K562 (cell line): ENCODE data around the gene CYTH4. TPM values are rescaled to one million over a fixed set of nuclear protein-coding genes. Genes with fewer than 3 reads are reported as not detected.

Experiments
- ATAC-seq: fragments of 200-7000 bp; cut with Tn5 transposase; 3 replicates; pipeline ENCODE4 v1.9.1; 2020; ENCODE audit warnings: moderate library complexity
- BruUV-seq: library from RNA; stranded (reverse); fragments of 400-500 nt; replicated peaks from 2 replicates; lab custom pipeline; 2021; lab: Mats Ljungman, UMichigan
- CTCF ChIA-PET: fragments of 300-600 bp; formaldehyde crosslinking; extraction: SDS; loops from one replicate; lab custom pipeline; 2021; ENCODE audit warnings: low intra/inter-chr PET ratio; lab: Yijun Ruan, JAX
- POLR2A ChIA-PET: fragments of 300-600, 350-650 bp; sonication (Branson Sonifier 250); formaldehyde crosslinking; extraction: SDS; loops from one replicate; lab custom pipeline; 2021; ENCODE audit warnings: antibody characterized with exemption, inconsistent platforms; lab: Yijun Ruan, JAX
- DNase-seq, 4 experiments: peaks; one replicate each; pipeline versions ENCODE4 v3.0.0 to v3.0.0-alpha.2; 2011 to 2018; ENCODE audit warnings: low spot score in 3 of 4, mixed read lengths in 3 of 4; ENCODE audit errors: extremely low read depth in 1 of 4
- FAIRE-seq: peaks from 2 replicates; lab custom pipeline; 2011; peaks lifted over from hg19 to GRCh38; lab: Jason Lieb, UNC
- H2AFZ ChIP-seq: 2 replicates; pipeline ENCODE4 v1.6.0; 2011; ENCODE audit warnings: low read depth, low read length, control low read depth, inconsistent platforms
- H3K27ac ChIP-seq: fragments of 200-600 bp; 3 replicates; pipeline ENCODE4 v1.8.0; 2011; ENCODE audit warnings: low read depth, mild to moderate bottlenecking, control low read depth, inconsistent platforms, low read length, moderate library complexity, mixed read lengths; ENCODE audit errors: extremely low read depth
- H3K27me3 ChIP-seq, 2 experiments: fragments of 300-600 bp in 1 of 2; 2 replicates in 1 of 2; 3 replicates in 1 of 2; pipeline versions ENCODE4 v1.6.0 to v1.8.0; 2011; ENCODE audit warnings: inconsistent platforms in 2 of 2, low read length in 2 of 2, mild to moderate bottlenecking in 1 of 2, mixed read lengths in 1 of 2, moderate library complexity in 1 of 2; ENCODE audit not compliant: control insufficient read depth in 2 of 2, insufficient read depth in 2 of 2
- H3K36me3 ChIP-seq: fragments of 300-600 bp; 3 replicates; pipeline ENCODE4 v1.8.0; 2011; ENCODE audit warnings: mild to moderate bottlenecking, low read length, inconsistent platforms; ENCODE audit not compliant: control insufficient read depth, insufficient read depth
- H3K4me1 ChIP-seq, 2 experiments: fragments of 200-600 bp in 1 of 2; replicated peaks in 1 of 2; 2 replicates in 1 of 2; 3 replicates in 1 of 2; pipeline versions ENCODE4 v1.5.1 to v1.8.0; 2011; ENCODE audit warnings: inconsistent platforms in 2 of 2, low read length in 2 of 2, mild to moderate bottlenecking in 1 of 2, mixed read lengths in 1 of 2, moderate library complexity in 1 of 2; ENCODE audit not compliant: control insufficient read depth in 2 of 2, insufficient read depth in 2 of 2
- H3K4me2 ChIP-seq: 2 replicates; pipeline ENCODE4 v1.6.1; 2011; ENCODE audit warnings: low read length, control low read depth, inconsistent platforms, mixed read lengths; ENCODE audit not compliant: insufficient read depth
- H3K4me3 ChIP-seq: fragments of 200-600 bp; sonication (generic), shearing (Covaris generic); 2 replicates; pipeline ENCODE4 v1.5.1; 2016; ENCODE audit warnings: control low read depth, inconsistent platforms
- H3K79me2 ChIP-seq: fragments of 200-600 bp; 3 replicates; pipeline ENCODE4 v1.8.0; 2011; ENCODE audit warnings: low read length, inconsistent platforms; ENCODE audit not compliant: control insufficient read depth, insufficient read depth
- H3K9ac ChIP-seq, 2 experiments: 2 replicates each; pipeline versions ENCODE4 v1.6.0 to v1.6.1; 2011; ENCODE audit warnings: low read depth in 2 of 2, low read length in 2 of 2, control low read depth in 1 of 2, inconsistent platforms in 1 of 2, mild to moderate bottlenecking in 1 of 2, mixed read lengths in 1 of 2; ENCODE audit not compliant: insufficient read depth in 1 of 2
- H3K9me1 ChIP-seq: one replicate; pipeline ENCODE4 v1.6.0; 2011; ENCODE audit warnings: inconsistent platforms, mild to moderate bottlenecking, low read length, moderate library complexity; ENCODE audit not compliant: control insufficient read depth, insufficient read depth
- H3K9me3 ChIP-seq: replicated peaks from 2 replicates; pipeline ENCODE4 v1.5.1; 2011; ENCODE audit warnings: low read depth, low read length, inconsistent platforms; ENCODE audit not compliant: control insufficient read depth, insufficient read depth
- H4K20me1 ChIP-seq: replicated peaks from 2 replicates; pipeline ENCODE4 v1.6.1; 2011; ENCODE audit warnings: low read length, inconsistent platforms, mixed read lengths; ENCODE audit not compliant: control insufficient read depth, insufficient read depth
- EHMT2 ChIP-seq: fragments of 450-650 bp; IDR thresholded peaks from 2 replicates; pipeline ENCODE4 v1.6.1; 2018; ENCODE audit warnings: antibody characterized with exemption
- ESRRB ChIP-seq: fragments of 250-450 bp; sonication (Bioruptor Pico); IDR thresholded peaks from 2 replicates; pipeline ENCODE4 v1.5.0; 2020; ENCODE audit warnings: mild to moderate bottlenecking, moderate library complexity, borderline replicate concordance
- KDM4B ChIP-seq, 2 experiments: fragments of 450-650 bp in 1 of 2; sonication (generic) in 1 of 2; IDR thresholded peaks; 2 replicates each; pipeline ENCODE4 v1.6.1; 2016 to 2017; ENCODE audit warnings: borderline replicate concordance in 2 of 2, antibody characterized with exemption in 1 of 2, low read depth in 1 of 2, mild to moderate bottlenecking in 1 of 2
- SMARCA5 ChIP-seq: fragments of 450-650 bp; IDR thresholded peaks from 2 replicates; pipeline ENCODE4 v1.6.1; 2016
- ZNF12 ChIP-seq: sonication (generic); formaldehyde crosslinking; IDR thresholded peaks from 2 replicates; pipeline ENCODE4 v1.4.0; 2020; ENCODE audit warnings: mild to moderate bottlenecking, missing genetic modification reagents
- WGBS: fragments of 100-300 bp; shearing (Covaris generic); methylation state at CpG from one replicate; pipeline ENCODE4 v1.1.6; 2016; ENCODE audit warnings: low coverage, mixed read lengths; ENCODE audit not compliant: insufficient coverage; ENCODE audit errors: missing lambda C conversion rate; 5-methylcytosine and 5-hydroxymethylcytosine counted together
- in situ Hi-C: fragments of 300-500 bp; cut with MboI; formaldehyde crosslinking; loops from 4 replicates; pipeline ENCODE4 v1.15.0; 2018; ENCODE audit warnings: inconsistent platforms, mixed read lengths
- intact Hi-C: fragments of 100-400 bp; cut with micrococcal nuclease; formaldehyde crosslinking; loops from 2 replicates; pipeline ENCODE4 v1.14.2; 2022
- polyA plus RNA-seq, 8 experiments: library from polyadenylated mRNA; depleted of rRNA in 4 of 8; stranded (reverse) in 5 of 8; unstranded in 3 of 8; fragments of >200 nt; fragmentation: Nextera tagmentation in 2 of 8; fragmentation: Illumina TruSeq in 1 of 8; extraction: Ambion mirVana in 2 of 8; extraction: Trizol in 1 of 8; gene quantifications; 2 replicates each; pipeline versions ENCODE4 v1.2.1 to v1.2.3, GENCODE V29; 2011 to 2014; ENCODE audit warnings: inconsistent platforms in 1 of 8, missing spikeins in 1 of 8
- total RNA-seq, 7 experiments: library from RNA; depleted of rRNA in 6 of 7; stranded (reverse); fragments of >200 nt in 6 of 7; fragmentation: Illumina TruSeq in 2 of 7; extraction: Trizol in 2 of 7; gene quantifications; 2 replicates each; pipeline versions ENCODE4 v1.2.1 to v1.2.3, GENCODE V29; 2011 to 2021; ENCODE audit warnings: low replicate concordance in 1 of 7

The CYTH4 gene
- total and polyA plus RNA-seq, 9 of the 15 experiments (the other 6 are each of a cell fraction or from before 2014, with no cell fraction given) = 0.03 to 2.0 (median 0.61) TPM; not detected in 1

DNA sequence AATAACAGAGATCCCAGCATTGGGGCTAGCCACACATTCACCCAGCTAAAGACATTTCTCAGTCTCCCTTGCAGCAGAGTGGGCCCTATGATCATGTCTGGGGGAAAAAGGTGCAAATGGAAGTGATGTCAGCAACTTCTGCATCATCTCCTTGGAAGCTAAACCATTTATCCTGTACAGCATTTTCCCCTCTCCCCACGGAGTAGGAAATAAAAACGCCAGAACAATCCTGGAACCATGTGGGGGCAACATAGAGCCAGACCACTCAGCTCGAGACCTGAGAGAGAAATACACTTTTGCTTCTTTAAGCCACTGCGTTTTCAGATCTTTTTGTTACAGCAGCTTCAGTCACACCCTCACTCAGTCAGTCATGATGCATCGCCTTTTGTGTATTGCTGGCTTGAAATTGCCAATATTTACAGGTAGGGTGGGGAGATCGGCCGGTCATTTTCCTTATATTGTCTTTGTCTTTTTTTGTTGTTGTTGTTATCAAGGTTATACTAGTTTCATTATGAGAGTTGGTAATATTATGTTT lies 29.1 kb upstream of the CYTH4 start:
- in situ Hi-C loops (no loop called here), intact Hi-C loops (no loop called here)
- H3K9ac ChIP-seq = no peak overlapping the region
- H4K20me1 ChIP-seq = no peaks in the 10 kb centered on the region
- BruUV-seq = no TSS peak
- CTCF ChIA-PET = no interaction called here
- POLR2A ChIA-PET = interaction anchor here (0.5 kb wide), 1 partner anchor 8 kb away, joined by 3 read pairs; no protein-coding TSS in a partner anchor
- peaks cover 0 to 3% of the 10 kb centered on the region in 2 experiments; a peak in 3 of 5 replicates for H3K4me1 ChIP-seq
- 33% methylated on average over 6 of the region's 7 CpGs for WGBS
- no peak overlapping the region for H3K4me3 ChIP-seq
- no peak for DNase-seq
- no peaks in the 10 kb centered on the region for H3K9me3 ChIP-seq
- no peaks in the 10 kb centered on the region for H3K27me3 ChIP-seq
- H2AFZ ChIP-seq = peak overlapping the region; percentile 72
- FAIRE-seq = peak; percentile 79
- H3K27ac ChIP-seq = no peak overlapping the region
- no peak; the same call in none of the 3 replicates for ATAC-seq
- no peaks in the 10 kb centered on the region for H3K36me3 ChIP-seq
- no peak overlapping the region for H3K4me2 ChIP-seq
- TF ChIP-seq ESRRB (CRISPR knock-in tag) (no peak), ZNF12 (CRISPR knock-in tag) (peak; percentile 94), KDM4B (IDR thresholded peaks at IDR 0.05; ENCODE audit: borderline replicate concordance in 2 of 2, low read depth in 1 of 2) (no peak), EHMT2 (no peak), SMARCA5 (no peak)
- H3K9me1 ChIP-seq = no peaks in the 10 kb centered on the region
- no peaks in the 10 kb centered on the region for H3K79me2 ChIP-seq
